Type B pancreatic cell (in vitro differentiated cells): ENCODE measurements around the gene KLHL29. TPM values are rescaled to one million over a fixed set of nuclear protein-coding genes. Genes with fewer than 3 reads are reported as not detected.

Experiments used
- DNase-seq: peaks from one replicate; pipeline ENCODE4 v3.0.0; 2021; ENCODE audit warnings: mixed read lengths; ENCODE audit not compliant: unreplicated experiment; ENCODE audit errors: extremely low spot score
- H3K27ac Mint-ChIP-seq: 2 replicates; pipeline ENCODE4 v1.8.0; 2021; ENCODE audit warnings: mild to moderate bottlenecking, mixed read lengths
- H3K27me3 Mint-ChIP-seq: 2 replicates; pipeline ENCODE4 v1.8.0; 2021; ENCODE audit warnings: mixed read lengths
- H3K36me3 Mint-ChIP-seq: 2 replicates; pipeline ENCODE4 v1.8.0; 2021; ENCODE audit warnings: mixed read lengths
- H3K4me1 Mint-ChIP-seq: one replicate; pipeline ENCODE4 v1.8.0; 2021; ENCODE audit warnings: mixed read lengths; ENCODE audit not compliant: unreplicated experiment
- H3K4me3 Mint-ChIP-seq: 2 replicates; pipeline ENCODE4 v1.8.0; 2021; ENCODE audit warnings: mild to moderate bottlenecking, mixed read lengths
- H3K9me3 Mint-ChIP-seq: 2 replicates; pipeline ENCODE4 v1.8.0; 2021; ENCODE audit warnings: mixed read lengths
- total RNA-seq: library from RNA; stranded (reverse); gene quantifications from 2 replicates; pipeline ENCODE4 v1.2.1, GENCODE V29; 2021; ENCODE audit warnings: low replicate concordance
- TF ChIP-seq, protein P1 (sequence below): fragments of 200-600 bp; sonication (generic); conservative IDR thresholded peaks from 2 replicates; pipeline ENCODE4 v1.5.0; 2021; ENCODE audit warnings: antibody characterized with exemption, mild to moderate bottlenecking

Gene KLHL29
- total RNA-seq, 1 donor from 2014 or later = 24.1 TPM

- Mint-ChIP-seq H3K9me3 (no peaks in the 10 kb centered on the region), H3K4me1 (peaks cover 36% of the 10 kb centered on the region), H3K36me3 (no peaks in the 10 kb centered on the region), H3K4me3 (no peak overlapping the region), H3K27ac (no peak overlapping the region), H3K27me3 (no peaks in the 10 kb centered on the region)
- DNase-seq = peak; percentile 64
- TF ChIP-seq, protein P1, sequence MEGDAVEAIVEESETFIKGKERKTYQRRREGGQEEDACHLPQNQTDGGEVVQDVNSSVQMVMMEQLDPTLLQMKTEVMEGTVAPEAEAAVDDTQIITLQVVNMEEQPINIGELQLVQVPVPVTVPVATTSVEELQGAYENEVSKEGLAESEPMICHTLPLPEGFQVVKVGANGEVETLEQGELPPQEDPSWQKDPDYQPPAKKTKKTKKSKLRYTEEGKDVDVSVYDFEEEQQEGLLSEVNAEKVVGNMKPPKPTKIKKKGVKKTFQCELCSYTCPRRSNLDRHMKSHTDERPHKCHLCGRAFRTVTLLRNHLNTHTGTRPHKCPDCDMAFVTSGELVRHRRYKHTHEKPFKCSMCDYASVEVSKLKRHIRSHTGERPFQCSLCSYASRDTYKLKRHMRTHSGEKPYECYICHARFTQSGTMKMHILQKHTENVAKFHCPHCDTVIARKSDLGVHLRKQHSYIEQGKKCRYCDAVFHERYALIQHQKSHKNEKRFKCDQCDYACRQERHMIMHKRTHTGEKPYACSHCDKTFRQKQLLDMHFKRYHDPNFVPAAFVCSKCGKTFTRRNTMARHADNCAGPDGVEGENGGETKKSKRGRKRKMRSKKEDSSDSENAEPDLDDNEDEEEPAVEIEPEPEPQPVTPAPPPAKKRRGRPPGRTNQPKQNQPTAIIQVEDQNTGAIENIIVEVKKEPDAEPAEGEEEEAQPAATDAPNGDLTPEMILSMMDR = peak; percentile 22
Measured at GRCh38 chr2:23423062-23423872, 38.3 kb downstream of the KLHL29 start.

- H3K27ac Mint-ChIP-seq = no peak overlapping the region
- TF ChIP-seq, protein P1 = no peak
Measured at GRCh38 chr2:23423873-23424680, 39.1 kb downstream of the KLHL29 start.

DNA sequence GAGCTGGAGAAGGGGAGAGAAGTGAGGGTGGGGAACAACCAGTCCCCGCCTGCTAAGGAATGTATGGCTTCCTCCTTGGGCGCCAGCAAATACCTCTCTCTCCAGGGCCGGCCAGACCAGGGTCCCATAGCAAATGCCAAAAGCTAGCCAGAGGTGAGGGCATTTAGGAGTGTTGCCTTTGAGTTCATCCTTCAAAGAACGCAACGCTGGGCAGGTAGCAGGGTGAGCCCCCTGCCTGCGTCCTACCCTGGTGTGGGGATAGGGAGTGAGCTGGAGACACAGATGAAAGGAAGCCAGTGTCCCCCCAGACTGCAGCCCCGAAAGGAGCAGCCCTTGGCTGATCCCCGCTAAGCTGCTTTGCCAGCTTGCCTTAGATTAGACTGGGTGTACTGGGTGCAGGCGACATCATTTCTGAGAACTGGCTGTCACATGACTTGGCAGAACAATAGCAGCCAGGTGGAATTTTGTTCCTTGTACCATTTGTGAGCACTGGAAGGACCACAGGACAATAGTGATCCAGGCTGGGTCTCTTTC lies 40.4 kb downstream of the KLHL29 start:
- H3K9me3 Mint-ChIP-seq = no peaks in the 10 kb centered on the region
- no peak overlapping the region for H3K27ac Mint-ChIP-seq
- H3K36me3 Mint-ChIP-seq = peaks cover 4% of the 10 kb centered on the region
- no peak overlapping the region for H3K4me3 Mint-ChIP-seq
- H3K4me1 Mint-ChIP-seq = peaks cover 22% of the 10 kb centered on the region
- TF ChIP-seq, protein P1 = no peak
- H3K27me3 Mint-ChIP-seq = no peaks in the 10 kb centered on the region
- peak; percentile 60 for DNase-seq

More at GRCh38 chr2:23423873-23424680, 39.1 kb downstream of the KLHL29 start:
- H3K4me1 Mint-ChIP-seq = peaks cover 28% of the 10 kb centered on the region
- peak; percentile 18 for DNase-seq
- no peak overlapping the region for H3K4me3 Mint-ChIP-seq
- H3K36me3 Mint-ChIP-seq = no peaks in the 10 kb centered on the region
- H3K27me3 Mint-ChIP-seq = no peaks in the 10 kb centered on the region
- H3K9me3 Mint-ChIP-seq = no peaks in the 10 kb centered on the region

- TF ChIP-seq, protein P1 = no peak
- Mint-ChIP-seq H3K27ac (no peak overlapping the region), H3K27me3 (no peaks in the 10 kb centered on the region), H3K4me1 (peaks cover 22% of the 10 kb centered on the region), H3K9me3 (no peaks in the 10 kb centered on the region), H3K4me3 (no peak overlapping the region), H3K36me3 (peaks cover 4% of the 10 kb centered on the region)
- DNase-seq = peak; percentile 27
Measured at GRCh38 chr2:23425885-23426262, 40.9 kb downstream of the KLHL29 start.

- H3K9me3 Mint-ChIP-seq = no peaks in the 10 kb centered on the region
- H3K27ac Mint-ChIP-seq = no peak overlapping the region
- TF ChIP-seq, protein P1 = no peak
- peak; percentile 63 for DNase-seq
- peaks cover 4% of the 10 kb centered on the region for H3K36me3 Mint-ChIP-seq
- no peak overlapping the region for H3K4me3 Mint-ChIP-seq
- no peaks in the 10 kb centered on the region for H3K27me3 Mint-ChIP-seq
- H3K4me1 Mint-ChIP-seq = peaks cover 22% of the 10 kb centered on the region
Measured at GRCh38 chr2:23426263-23426905, 41.4 kb downstream of the KLHL29 start.
